ENCODE measurements around the gene MED7. TPM values are rescaled to one million over a fixed set of nuclear protein-coding genes. Genes with fewer than 3 reads are reported as not detected.

Gene MED7
- total and polyA plus RNA-seq, 2 donors (not counting 1 experiment from before 2014, with no cell fraction given) = 5.8 to 21.4 TPM

DNA sequence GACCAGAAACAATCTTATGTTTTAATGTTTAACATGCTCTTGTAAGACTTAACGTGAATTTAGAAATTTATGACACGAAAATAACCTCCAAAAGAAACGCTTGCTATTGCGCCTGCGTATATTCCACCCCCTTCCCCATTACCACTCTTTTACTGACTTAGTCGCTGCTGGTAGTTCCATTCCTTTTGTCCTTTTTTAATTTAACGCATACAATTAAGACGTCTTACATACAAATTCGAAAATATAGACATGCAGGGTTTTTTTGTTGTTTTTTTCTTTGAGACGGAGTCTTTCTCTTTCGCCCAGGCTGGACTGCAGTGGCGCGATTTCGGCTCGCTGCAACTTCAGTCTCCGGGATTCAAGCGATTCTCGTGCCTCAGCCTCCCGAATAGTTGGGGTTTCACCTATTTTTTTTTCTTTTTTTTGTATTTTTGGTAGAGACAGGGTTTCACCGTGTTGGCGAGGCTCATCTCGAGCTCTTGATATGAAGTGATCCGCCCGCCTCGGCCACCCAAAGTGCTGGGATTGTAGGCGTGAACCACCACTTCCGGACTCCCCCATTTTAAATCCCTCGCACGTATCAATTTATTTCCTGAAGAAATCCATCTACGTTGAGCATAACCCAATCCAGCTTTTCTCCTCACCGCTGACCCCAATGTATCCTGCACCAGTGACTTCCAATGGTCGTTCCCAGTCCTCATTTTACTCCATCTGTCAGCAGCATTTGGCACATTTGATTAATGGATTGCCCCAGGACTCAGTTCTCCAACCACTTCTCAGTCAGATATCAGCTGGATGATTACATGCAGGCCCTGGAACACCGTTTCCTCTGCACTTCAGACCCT is 684 bp upstream of the MED7 start:
- peaks cover 15 to 18% of the 10 kb centered on the region in 2 donors for H3K4me1 ChIP-seq (ENCODE audit: control insufficient read depth in 2 of 2, insufficient read depth in 2 of 2, low read length in 2 of 2)
- H3K9me3 ChIP-seq (ENCODE audit: control extremely low read depth in 1 of 3, control insufficient read depth in 2 of 3, insufficient read depth in 1 of 3, low read length in 2 of 3) = no peaks in the 10 kb centered on the region
- H3K36me3 ChIP-seq (replicated peaks in 1 of 2; ENCODE audit: control extremely low read depth in 1 of 2, control insufficient read depth in 1 of 2, extremely low read depth in 1 of 2, insufficient read depth in 2 of 2, low read length in 1 of 2) = peaks cover 0 to 8% of the 10 kb centered on the region in 2 experiments
- Mint-ChIP-seq H3K4me1 (peaks cover 28% of the 10 kb centered on the region), H3K27me3 (no peaks in the 10 kb centered on the region), H3K4me3 (peak overlapping the region; percentile 99), H3K9me3 (ENCODE audit: insufficient read depth) (no peaks in the 10 kb centered on the region), H3K27ac (peak overlapping the region; percentile 99)
- intact Hi-C loops (cut with micrococcal nuclease) = loop anchor here (1.0 to 10.0 kb wide), 2 partner anchors 588 to 739 kb away; partner anchors contain the start of gene THG1L
- peak overlapping the region; percentile 82 for H3K4me2 ChIP-seq (replicated peaks; ENCODE audit: low read depth, low read length, poor library complexity, severe bottlenecking)
- TF ChIP-seq, protein P1, sequence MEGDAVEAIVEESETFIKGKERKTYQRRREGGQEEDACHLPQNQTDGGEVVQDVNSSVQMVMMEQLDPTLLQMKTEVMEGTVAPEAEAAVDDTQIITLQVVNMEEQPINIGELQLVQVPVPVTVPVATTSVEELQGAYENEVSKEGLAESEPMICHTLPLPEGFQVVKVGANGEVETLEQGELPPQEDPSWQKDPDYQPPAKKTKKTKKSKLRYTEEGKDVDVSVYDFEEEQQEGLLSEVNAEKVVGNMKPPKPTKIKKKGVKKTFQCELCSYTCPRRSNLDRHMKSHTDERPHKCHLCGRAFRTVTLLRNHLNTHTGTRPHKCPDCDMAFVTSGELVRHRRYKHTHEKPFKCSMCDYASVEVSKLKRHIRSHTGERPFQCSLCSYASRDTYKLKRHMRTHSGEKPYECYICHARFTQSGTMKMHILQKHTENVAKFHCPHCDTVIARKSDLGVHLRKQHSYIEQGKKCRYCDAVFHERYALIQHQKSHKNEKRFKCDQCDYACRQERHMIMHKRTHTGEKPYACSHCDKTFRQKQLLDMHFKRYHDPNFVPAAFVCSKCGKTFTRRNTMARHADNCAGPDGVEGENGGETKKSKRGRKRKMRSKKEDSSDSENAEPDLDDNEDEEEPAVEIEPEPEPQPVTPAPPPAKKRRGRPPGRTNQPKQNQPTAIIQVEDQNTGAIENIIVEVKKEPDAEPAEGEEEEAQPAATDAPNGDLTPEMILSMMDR (IDR thresholded peaks at IDR 0.05) = no peak
- TF ChIP-seq EZH2 (IDR thresholded peaks at IDR 0.05; ENCODE audit: borderline replicate concordance, insufficient read depth, low read depth, low read length, poor library complexity, severe bottlenecking) = no peak
- ChIA-PET CTCF (interaction anchor here (1.0 to 1.6 kb wide), 5 partner anchors 10 to 170 kb away, joined by 3 to 5 read pairs (median 4); partner anchors contain the start of gene HAVCR2), POLR2A (interaction anchor here (0.7 to 2.3 kb wide), 6 partner anchors 32 to 768 kb away, joined by 3 to 13 read pairs (median 4); no protein-coding TSS in a partner anchor)
- peak overlapping the region; percentile 76 to 99 (median 97) for H3K4me3 ChIP-seq (ENCODE audit: control extremely low read depth in 1 of 5, extremely low read depth in 1 of 5, insufficient read depth in 1 of 5, low read depth in 2 of 5, low read length in 4 of 5)
- DNase-seq (no peak), ATAC-seq (ENCODE audit: low read depth) (peak; percentile 46)
- H3K27me3 ChIP-seq (replicated peaks in 1 of 4; ENCODE audit: control extremely low read depth in 1 of 4, control insufficient read depth in 3 of 4, insufficient read depth in 4 of 4, low read length in 3 of 4) = no peaks in the 10 kb centered on the region
- H3K79me2 ChIP-seq (ENCODE audit: control insufficient read depth, insufficient read depth, low read length) = peaks cover 24% of the 10 kb centered on the region
- WGBS (ENCODE audit: insufficient coverage) = 5% methylated on average over 23 of the region's 33 CpGs
- H3K27ac ChIP-seq (ENCODE audit: low read length in 2 of 2) = peak overlapping the region; percentile 95 to 96
- peak overlapping the region; percentile 91 for H2AFZ ChIP-seq (ENCODE audit: insufficient read depth, low read depth, low read length, poor library complexity, severe bottlenecking)
- peak overlapping the region; percentile 98 for H3K9ac ChIP-seq (ENCODE audit: low read length)
- no peaks in the 10 kb centered on the region for H4K20me1 ChIP-seq (ENCODE audit: control insufficient read depth, insufficient read depth, low read length, poor library complexity, severe bottlenecking)

GRCh38 chr5:157137691-157138090 is 5.0 kb downstream of the MED7 start:
- H3K4me1 ChIP-seq (ENCODE audit: control insufficient read depth in 2 of 2, insufficient read depth in 2 of 2, low read length in 2 of 2) = peaks cover 13 to 15% of the 10 kb centered on the region in 2 donors
- H3K27ac ChIP-seq (ENCODE audit: low read length in 2 of 2) = no peak overlapping the region
- peaks cover 28% of the 10 kb centered on the region for H3K4me1 Mint-ChIP-seq
- H2AFZ ChIP-seq (ENCODE audit: insufficient read depth, low read depth, low read length, poor library complexity, severe bottlenecking) = no peak overlapping the region
- WGBS (ENCODE audit: insufficient coverage) = 100% methylated on average over 3 of the region's 6 CpGs
- ATAC-seq (ENCODE audit: low read depth) (no peak), DNase-seq (no peak)
- H3K79me2 ChIP-seq (ENCODE audit: control insufficient read depth, insufficient read depth, low read length) = peaks cover 30% of the 10 kb centered on the region
- intact Hi-C loops (cut with micrococcal nuclease) = loop anchor here (10.0 kb wide), 1 partner anchor 1193 kb away; no protein-coding TSS in a partner anchor
- ChIA-PET POLR2A (no interaction called here), CTCF (interaction anchor here (1.9 kb wide), 1 partner anchor 11 kb away, joined by 5 read pairs; no protein-coding TSS in a partner anchor)
- no peak overlapping the region for H3K9ac ChIP-seq (ENCODE audit: low read length)
- no peak overlapping the region for H3K4me2 ChIP-seq (replicated peaks; ENCODE audit: low read depth, low read length, poor library complexity, severe bottlenecking)
- no peaks in the 10 kb centered on the region for H3K27me3 ChIP-seq (replicated peaks in 1 of 4; ENCODE audit: control extremely low read depth in 1 of 4, control insufficient read depth in 3 of 4, insufficient read depth in 4 of 4, low read length in 3 of 4)
- no peak overlapping the region for H3K27ac Mint-ChIP-seq
- no peaks in the 10 kb centered on the region for H3K9me3 Mint-ChIP-seq (ENCODE audit: insufficient read depth)
- no peaks in the 10 kb centered on the region for H3K27me3 Mint-ChIP-seq
- no peaks in the 10 kb centered on the region for H3K9me3 ChIP-seq (ENCODE audit: control extremely low read depth in 1 of 3, control insufficient read depth in 2 of 3, insufficient read depth in 1 of 3, low read length in 2 of 3)
- no peak overlapping the region for H3K4me3 ChIP-seq (ENCODE audit: control extremely low read depth in 1 of 5, extremely low read depth in 1 of 5, insufficient read depth in 1 of 5, low read depth in 2 of 5, low read length in 4 of 5)
- TF ChIP-seq, protein P1 (IDR thresholded peaks at IDR 0.05) = no peak
- no peak for TF ChIP-seq EZH2 (IDR thresholded peaks at IDR 0.05; ENCODE audit: borderline replicate concordance, insufficient read depth, low read depth, low read length, poor library complexity, severe bottlenecking)
- peaks cover 0 to 24% of the 10 kb centered on the region in 2 experiments for H3K36me3 ChIP-seq (replicated peaks in 1 of 2; ENCODE audit: control extremely low read depth in 1 of 2, control insufficient read depth in 1 of 2, extremely low read depth in 1 of 2, insufficient read depth in 2 of 2, low read length in 1 of 2)
- no peak overlapping the region for H3K4me3 Mint-ChIP-seq
- no peaks in the 10 kb centered on the region for H4K20me1 ChIP-seq (ENCODE audit: control insufficient read depth, insufficient read depth, low read length, poor library complexity, severe bottlenecking)
